HG03064 (cell line): ENCODE data around the gene PAX9.

Experiments used
- ATAC-seq: cut with Tn5 transposase; IDR thresholded peaks from one replicate; pipeline ENCODE4 v1.9.1; 2021; ENCODE audit warnings: low read depth; ENCODE audit not compliant: unreplicated experiment

PAX9 gene

GRCh38 chr14:36655571-36655962 lies 6.1 kb upstream of the PAX9 start:
- no peak for ATAC-seq

GRCh38 chr14:36655963-36656686 lies 5.5 kb upstream of the PAX9 start:
- no peak for ATAC-seq

- ATAC-seq = no peak
These were observed 4.8 kb upstream of the PAX9 start for GRCh38 chr14:36656687-36657398.

GRCh38 chr14:36657399-36658122 lies 4.1 kb upstream of the PAX9 start:
- no peak for ATAC-seq

- ATAC-seq = no peak
These were observed 3.3 kb upstream of the PAX9 start for GRCh38 chr14:36658123-36659009.

- ATAC-seq = no peak
These were observed 2.4 kb upstream of the PAX9 start for GRCh38 chr14:36659010-36659821.

GRCh38 chr14:36659822-36660735 lies 1.6 kb upstream of the PAX9 start:
- ATAC-seq = no peak

GRCh38 chr14:36660736-36661505 lies 739 bp upstream of the PAX9 start:
- ATAC-seq = no peak

- no peak for ATAC-seq
These were observed 540 bp downstream of the PAX9 start for GRCh38 chr14:36662258-36662542.

- no peak for ATAC-seq
These were observed 1.1 kb downstream of the PAX9 start for GRCh38 chr14:36662543-36663403.

- ATAC-seq = no peak
These were observed 2.0 kb downstream of the PAX9 start for GRCh38 chr14:36663404-36664321.

GRCh38 chr14:36664322-36665193 lies 2.9 kb downstream of the PAX9 start:
- no peak for ATAC-seq

- no peak for ATAC-seq
These were observed 4.3 kb downstream of the PAX9 start for GRCh38 chr14:36665887-36666415.

GRCh38 chr14:36666416-36667206 lies 5.0 kb downstream of the PAX9 start:
- no peak for ATAC-seq
